Upper lobe of right lung (tissue), 1 donor: ENCODE measurements around the gene POSTN. TPM values are rescaled to one million over a fixed set of nuclear protein-coding genes. Genes with fewer than 3 reads are reported as not detected.

Experiments used
- ATAC-seq: fragments of 200-7000 bp; cut with Tn5 transposase; one replicate; pipeline ENCODE4 v1.9.1; 2020; ENCODE audit warnings: mild to moderate bottlenecking, moderate library complexity
- DNase-seq: peaks from one replicate; pipeline ENCODE4 v3.0.0-alpha.2; 2020
- H3K27ac ChIP-seq: fragments of 200-600 bp; one replicate; pipeline ENCODE4 v1.8.0; 2022
- H3K27me3 ChIP-seq: fragments of 200-600 bp; one replicate; pipeline ENCODE4 v1.8.0; 2022; ENCODE audit warnings: mild to moderate bottlenecking
- H3K36me3 ChIP-seq: fragments of 200-600 bp; one replicate; pipeline ENCODE4 v1.8.0; 2022
- H3K4me1 ChIP-seq: fragments of 200-600 bp; one replicate; pipeline ENCODE4 v1.8.0; 2022
- H3K4me3 ChIP-seq: fragments of 200-600 bp; one replicate; pipeline ENCODE4 v1.8.0; 2022; ENCODE audit warnings: mild to moderate bottlenecking
- H3K9me3 ChIP-seq: fragments of 200-600 bp; one replicate; pipeline ENCODE4 v1.8.0; 2022
- CTCF ChIP-seq: fragments of 200-600 bp; IDR thresholded peaks from one replicate; pipeline ENCODE4 v1.8.0; 2022; ENCODE audit warnings: antibody characterized with exemption
- intact Hi-C: fragments of 100-400 bp; cut with DNase I; formaldehyde crosslinking; loops from one replicate; pipeline ENCODE4 v1.11.0; 2022
- total RNA-seq: library from RNA; stranded (reverse); fragmentation: NEBNext Ultra II Directional; extraction: Animal tissue kit (Norgen Biotek cat#: 25700); gene quantifications from one replicate; pipeline ENCODE4 v1.2.1, GENCODE V29; 2021
- donor health status: DM: no; HTN: yes; CAD: no; lungs with severe emphysema.

Gene POSTN
- total RNA-seq, 1 donor from 2014 or later: 96.9 TPM

GRCh38 chr13:37602733-37603381 lies 4.3 kb upstream of the POSTN start:
- TF ChIP-seq CTCF: peak; percentile 61
- no peak for ATAC-seq
- Histone ChIP-seq H3K27ac (no peak overlapping the region), H3K36me3 (no peaks in the 10 kb centered on the region), H3K9me3 (no peaks in the 10 kb centered on the region), H3K4me3 (no peak overlapping the region), H3K4me1 (no peaks in the 10 kb centered on the region), H3K27me3 (no peaks in the 10 kb centered on the region)
- DNase-seq: no peak
- intact Hi-C loops: no loop called here

DNA sequence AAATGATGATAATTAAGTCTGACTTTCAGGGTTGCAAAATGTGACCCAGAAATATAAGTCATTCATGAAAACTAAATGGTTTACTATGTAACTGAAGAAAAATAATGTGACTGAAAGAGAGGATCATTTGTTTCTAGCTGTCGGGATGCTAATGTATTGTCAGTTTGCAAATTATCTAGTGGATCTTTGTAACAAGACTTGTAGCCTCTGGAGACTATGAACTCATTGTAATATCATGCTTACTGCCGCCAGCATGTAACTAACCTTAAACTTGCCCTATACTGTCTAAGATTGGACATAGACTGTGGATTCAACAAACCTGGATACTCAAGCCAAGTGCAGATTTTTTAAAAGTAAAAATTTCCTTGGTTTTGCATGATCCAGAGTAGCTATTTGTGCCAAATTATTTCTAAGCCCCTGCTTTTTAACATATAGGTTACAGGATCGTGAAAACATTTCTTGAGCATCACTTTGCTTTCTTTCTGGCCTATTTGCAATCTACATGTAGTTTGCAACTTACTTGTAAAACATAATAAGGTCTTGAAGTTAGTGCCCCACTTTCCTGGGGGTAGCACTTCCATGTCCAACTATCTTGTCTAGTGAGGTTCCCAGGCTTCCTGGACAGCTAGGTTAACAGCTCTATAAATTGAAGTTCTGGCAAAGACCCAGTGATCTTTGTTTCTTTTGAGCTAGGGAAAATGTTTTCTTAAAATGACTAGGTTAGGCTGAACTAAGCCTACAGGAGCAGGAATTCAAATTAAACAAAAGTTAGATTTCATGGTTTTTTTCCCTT lies 3.3 kb upstream of the POSTN start:
- no peak for TF ChIP-seq CTCF
- intact Hi-C loops: no loop called here
- Histone ChIP-seq H3K36me3 (no peaks in the 10 kb centered on the region), H3K4me3 (no peak overlapping the region), H3K27me3 (no peaks in the 10 kb centered on the region), H3K4me1 (no peaks in the 10 kb centered on the region), H3K27ac (no peak overlapping the region), H3K9me3 (no peaks in the 10 kb centered on the region)
- no peak for DNase-seq
- no peak for ATAC-seq

DNA sequence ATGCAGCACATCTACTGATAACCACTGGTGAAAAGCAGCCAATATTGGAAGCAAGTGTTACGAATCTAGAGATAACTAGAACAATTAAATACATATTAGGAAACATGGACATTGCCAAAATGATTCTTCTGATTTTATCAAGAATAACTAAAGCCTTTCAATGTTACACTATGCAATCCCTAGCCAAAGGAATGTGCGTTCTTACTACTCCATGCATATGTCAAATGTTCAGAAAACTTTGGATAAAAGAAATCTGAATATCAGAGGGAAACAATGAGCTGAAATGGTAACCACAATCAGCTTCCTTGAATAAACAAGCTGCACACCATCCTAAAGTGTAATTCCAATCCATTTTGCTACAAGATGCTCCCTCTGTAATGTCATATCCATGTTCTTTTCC lies 951 bp upstream of the POSTN start:
- DNase-seq (no peak), ATAC-seq (no peak)
- Histone ChIP-seq H3K27ac (no peak overlapping the region), H3K9me3 (no peaks in the 10 kb centered on the region), H3K4me3 (no peak overlapping the region), H3K36me3 (no peaks in the 10 kb centered on the region), H3K4me1 (no peaks in the 10 kb centered on the region), H3K27me3 (no peaks in the 10 kb centered on the region)
- no peak for TF ChIP-seq CTCF
- intact Hi-C loops: no loop called here

GRCh38 chr13:37597477-37598025 lies 1.0 kb downstream of the POSTN start:
- no peaks in the 10 kb centered on the region for H3K36me3 ChIP-seq
- H3K27ac ChIP-seq: no peak overlapping the region
- intact Hi-C loops: no loop called here
- H3K27me3 ChIP-seq: no peaks in the 10 kb centered on the region
- H3K9me3 ChIP-seq: no peaks in the 10 kb centered on the region
- DNase-seq: no peak
- TF ChIP-seq CTCF: no peak
- no peak for ATAC-seq
- no peaks in the 10 kb centered on the region for H3K4me1 ChIP-seq
- peak overlapping the region; percentile 29 for H3K4me3 ChIP-seq

DNA sequence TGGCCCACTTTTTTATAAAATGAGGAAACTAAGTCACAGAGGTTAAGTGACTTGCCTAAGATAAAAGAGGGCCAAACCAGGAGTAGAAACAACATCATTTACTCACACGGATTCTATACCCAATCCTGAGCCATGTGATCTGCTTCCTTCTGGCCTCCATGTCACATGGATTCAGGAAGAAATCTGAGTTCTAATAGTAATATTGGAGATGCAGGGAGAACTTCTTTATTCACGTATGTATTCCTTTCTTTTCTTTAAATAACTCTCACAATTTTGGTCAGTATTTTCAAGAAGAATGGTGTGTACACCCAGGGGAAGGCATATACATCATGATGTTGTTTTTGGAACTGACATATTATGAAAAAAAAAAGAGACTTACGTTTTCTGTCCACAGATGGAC lies 1.8 kb downstream of the POSTN start:
- Histone ChIP-seq H3K27ac (no peak overlapping the region), H3K4me1 (no peaks in the 10 kb centered on the region), H3K4me3 (peak overlapping the region; percentile 15), H3K36me3 (no peaks in the 10 kb centered on the region), H3K9me3 (no peaks in the 10 kb centered on the region), H3K27me3 (no peaks in the 10 kb centered on the region)
- no peak for DNase-seq
- intact Hi-C loops: no loop called here
- no peak for ATAC-seq
- TF ChIP-seq CTCF: no peak
